HG03196 (cell line): Measurements from ENCODE around the gene SLC37A1.

Source experiments
- ATAC-seq: cut with Tn5 transposase; IDR thresholded peaks from one replicate; pipeline ENCODE4 v1.9.1; 2021; ENCODE audit not compliant: unreplicated experiment

The SLC37A1 gene

GRCh38 chr21:42525676-42526378, 12.2 kb downstream of the SLC37A1 start:
- ATAC-seq = no peak

- ATAC-seq = no peak
Observed at GRCh38 chr21:42526379-42526727, 12.7 kb downstream of the SLC37A1 start.

GRCh38 chr21:42527127-42527488, 13.5 kb downstream of the SLC37A1 start:
- no peak for ATAC-seq

GRCh38 chr21:42527489-42528158, 14.0 kb downstream of the SLC37A1 start:
- ATAC-seq = peak; percentile 26

GRCh38 chr21:42530167-42530518, 16.5 kb downstream of the SLC37A1 start:
- no peak for ATAC-seq

- no peak for ATAC-seq
Observed at GRCh38 chr21:42531771-42532170, 18.1 kb downstream of the SLC37A1 start.

- ATAC-seq = no peak
Observed at GRCh38 chr21:42532466-42533181, 19.0 kb downstream of the SLC37A1 start.

GRCh38 chr21:42533306-42533962, 19.8 kb downstream of the SLC37A1 start:
- ATAC-seq = no peak

GRCh38 chr21:42533963-42534355, 20.3 kb downstream of the SLC37A1 start:
- no peak for ATAC-seq

GRCh38 chr21:42534421-42535378, 21.0 kb downstream of the SLC37A1 start:
- peak; percentile 41 for ATAC-seq

GRCh38 chr21:42535602-42536171, 22.0 kb downstream of the SLC37A1 start:
- ATAC-seq = peak; percentile 57

GRCh38 chr21:42536601-42537000, 22.9 kb downstream of the SLC37A1 start:
- no peak for ATAC-seq

GRCh38 chr21:42537106-42537742, 23.6 kb downstream of the SLC37A1 start:
- no peak for ATAC-seq

GRCh38 chr21:42538479-42539275, 25.0 kb downstream of the SLC37A1 start:
- ATAC-seq = no peak

GRCh38 chr21:42539342-42539741, 25.7 kb downstream of the SLC37A1 start:
- ATAC-seq = no peak

GRCh38 chr21:42539931-42540343, 26.3 kb downstream of the SLC37A1 start:
- ATAC-seq = no peak

- no peak for ATAC-seq
Observed at GRCh38 chr21:42540396-42540795, 26.7 kb downstream of the SLC37A1 start.

GRCh38 chr21:42541174-42541573, 27.5 kb downstream of the SLC37A1 start:
- no peak for ATAC-seq

GRCh38 chr21:42541618-42542017, 28.0 kb downstream of the SLC37A1 start:
- ATAC-seq = no peak
